Stimulated activated CD4-positive, alpha-beta T cell treated with anti-CD3 and anti-CD28 coated beads, TNF-alpha, amount 100 ng/mL, for 48 hours (primary cell): ENCODE data around the gene CABYR.

ENCODE experiments used
- DNase-seq, 3 donors: peaks; one replicate each; pipeline ENCODE4 v3.0.0-alpha.2; 2020; ENCODE audit warnings: low read depth in 3 of 3

CABYR gene

DNA sequence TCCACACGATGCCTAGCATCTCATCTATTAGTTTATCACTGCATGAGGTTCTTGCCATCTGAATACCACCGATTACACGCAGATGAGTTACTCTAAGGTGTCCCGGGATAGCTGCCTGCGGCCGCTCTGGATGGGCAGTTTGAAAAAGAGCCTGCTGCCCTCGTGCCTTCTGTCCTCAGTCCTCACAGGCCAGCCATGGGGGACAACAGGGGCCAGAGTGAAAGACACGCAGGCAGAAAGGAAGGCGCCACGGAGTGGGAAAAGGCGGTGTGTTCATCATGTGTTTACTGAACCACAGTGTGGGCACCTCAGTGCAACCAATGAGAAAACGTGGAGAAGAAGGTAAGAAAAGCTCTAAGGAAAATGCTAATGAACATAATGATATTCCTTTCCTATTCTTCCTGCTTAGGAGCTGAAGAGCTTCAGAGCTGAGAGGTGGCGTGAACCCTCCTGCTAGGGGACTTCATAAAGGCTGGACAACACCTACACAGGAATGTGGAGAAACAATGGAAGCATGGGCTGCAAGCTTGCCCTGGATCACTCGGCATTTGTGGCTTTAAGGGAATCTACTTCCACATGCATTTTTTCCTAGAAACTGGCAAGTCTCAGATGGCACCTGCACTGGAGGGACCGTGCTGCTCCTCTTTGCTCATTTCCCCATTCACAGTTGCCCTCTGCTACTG lies 50.9 kb downstream of the CABYR start:
- no peak for DNase-seq

- DNase-seq: no peak
Observed at GRCh38 chr18:24190590-24190989, 51.7 kb downstream of the CABYR start.

GRCh38 chr18:24195296-24196053 lies 56.6 kb downstream of the CABYR start:
- no peak for DNase-seq

- no peak for DNase-seq
Observed at GRCh38 chr18:24196764-24197163, 57.9 kb downstream of the CABYR start.

DNA sequence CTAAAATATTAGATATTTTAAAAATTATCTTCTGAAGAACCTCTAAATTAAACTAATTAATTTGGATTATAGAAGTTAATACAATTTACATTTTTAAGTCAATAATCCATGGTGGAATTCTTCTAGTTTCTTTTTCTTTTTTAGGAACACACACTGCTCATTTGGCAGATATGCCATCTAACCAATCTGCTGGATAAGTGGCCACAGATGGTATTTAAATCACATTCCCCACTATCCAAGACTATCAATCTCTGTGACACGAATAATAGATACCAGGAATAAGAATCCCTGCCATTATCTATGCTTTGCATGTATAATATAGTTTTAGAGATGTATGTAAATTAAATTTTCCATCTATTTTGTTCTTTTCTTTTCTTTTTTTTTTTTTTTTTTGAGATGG lies 58.5 kb downstream of the CABYR start:
- DNase-seq: no peak

DNA sequence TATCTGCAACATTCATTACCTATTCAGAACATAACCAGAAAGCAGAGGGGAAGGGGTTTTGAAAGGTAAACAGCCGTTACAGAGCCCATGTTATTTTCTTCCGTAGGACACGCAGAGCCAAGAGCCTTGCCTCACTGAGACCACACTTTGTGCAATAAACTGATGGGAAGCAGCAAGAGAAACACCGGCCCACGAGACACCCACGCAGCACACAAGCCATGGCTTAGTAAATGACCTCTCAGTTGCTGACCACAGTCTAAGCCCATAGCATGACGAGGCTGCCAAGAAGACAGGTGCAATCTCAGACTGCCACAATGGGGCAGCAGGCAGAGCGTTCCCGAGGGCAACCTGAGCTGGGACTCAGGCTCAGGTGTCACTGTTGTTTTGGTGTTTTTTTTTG lies 59.6 kb downstream of the CABYR start:
- DNase-seq: no peak

DNA sequence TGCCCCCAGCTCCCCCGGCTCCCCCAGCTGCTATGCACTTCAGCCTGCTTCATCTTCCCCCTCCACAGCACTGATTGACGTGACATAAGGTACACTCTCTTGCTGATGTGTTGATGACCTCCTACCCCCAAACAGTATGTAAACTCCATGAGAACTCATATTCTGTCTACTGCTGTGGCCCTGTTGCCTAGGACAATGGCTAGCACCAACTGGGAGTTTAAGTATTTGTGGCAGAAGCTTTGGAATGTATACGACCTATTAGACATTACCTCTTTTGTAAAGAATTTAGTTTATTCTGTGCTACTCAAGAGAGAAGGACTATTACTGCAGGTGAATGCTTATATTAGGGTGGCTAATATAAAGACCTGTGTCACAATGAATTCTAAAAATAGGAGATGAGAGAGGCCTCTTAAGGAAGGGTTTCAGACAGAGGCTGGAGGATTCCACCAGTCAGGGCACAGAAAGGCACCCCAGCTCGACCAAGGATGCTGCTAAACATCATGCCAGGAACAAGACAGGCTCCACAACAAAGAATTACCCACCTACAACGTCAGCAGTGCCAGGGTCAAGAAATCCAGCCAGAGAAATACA lies 60.6 kb downstream of the CABYR start:
- DNase-seq: no peak

DNA sequence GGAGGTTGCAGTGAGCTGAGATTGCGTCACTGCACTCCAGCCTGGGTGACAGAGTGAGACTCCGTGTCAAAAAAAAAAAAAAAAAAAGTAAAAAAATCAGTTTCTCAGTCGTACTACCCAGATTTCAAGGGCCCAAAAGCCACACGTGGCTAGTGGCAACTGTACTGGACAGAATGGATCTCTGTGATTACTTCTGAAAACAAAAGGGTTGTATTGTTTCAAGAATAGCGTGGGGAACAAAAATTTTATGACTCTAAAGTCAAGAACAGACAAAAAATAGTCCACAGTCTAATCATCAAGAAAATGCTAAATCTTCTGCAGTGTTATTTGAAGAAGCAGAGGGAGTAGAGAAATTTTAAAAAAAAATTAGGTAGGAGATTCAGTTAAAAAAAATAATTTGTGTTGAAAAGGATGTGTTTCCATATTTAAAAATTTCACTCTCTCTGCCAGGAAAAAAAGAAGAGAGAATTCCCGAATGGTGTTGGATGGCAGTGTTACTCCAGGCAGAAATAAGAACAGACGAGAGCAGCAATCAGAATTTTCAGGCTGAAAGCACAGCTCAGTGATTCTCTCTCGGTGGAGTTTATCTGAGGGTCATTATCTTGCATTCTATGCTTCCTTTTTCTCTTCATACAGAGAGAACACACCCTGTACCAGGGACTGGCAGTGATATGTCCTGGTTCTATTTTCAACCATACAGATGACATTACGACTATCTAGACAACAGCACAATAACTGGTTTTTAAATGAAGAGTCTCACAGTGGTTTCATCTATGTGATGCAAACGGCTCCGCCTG lies 61.8 kb downstream of the CABYR start:
- DNase-seq: no peak

DNA sequence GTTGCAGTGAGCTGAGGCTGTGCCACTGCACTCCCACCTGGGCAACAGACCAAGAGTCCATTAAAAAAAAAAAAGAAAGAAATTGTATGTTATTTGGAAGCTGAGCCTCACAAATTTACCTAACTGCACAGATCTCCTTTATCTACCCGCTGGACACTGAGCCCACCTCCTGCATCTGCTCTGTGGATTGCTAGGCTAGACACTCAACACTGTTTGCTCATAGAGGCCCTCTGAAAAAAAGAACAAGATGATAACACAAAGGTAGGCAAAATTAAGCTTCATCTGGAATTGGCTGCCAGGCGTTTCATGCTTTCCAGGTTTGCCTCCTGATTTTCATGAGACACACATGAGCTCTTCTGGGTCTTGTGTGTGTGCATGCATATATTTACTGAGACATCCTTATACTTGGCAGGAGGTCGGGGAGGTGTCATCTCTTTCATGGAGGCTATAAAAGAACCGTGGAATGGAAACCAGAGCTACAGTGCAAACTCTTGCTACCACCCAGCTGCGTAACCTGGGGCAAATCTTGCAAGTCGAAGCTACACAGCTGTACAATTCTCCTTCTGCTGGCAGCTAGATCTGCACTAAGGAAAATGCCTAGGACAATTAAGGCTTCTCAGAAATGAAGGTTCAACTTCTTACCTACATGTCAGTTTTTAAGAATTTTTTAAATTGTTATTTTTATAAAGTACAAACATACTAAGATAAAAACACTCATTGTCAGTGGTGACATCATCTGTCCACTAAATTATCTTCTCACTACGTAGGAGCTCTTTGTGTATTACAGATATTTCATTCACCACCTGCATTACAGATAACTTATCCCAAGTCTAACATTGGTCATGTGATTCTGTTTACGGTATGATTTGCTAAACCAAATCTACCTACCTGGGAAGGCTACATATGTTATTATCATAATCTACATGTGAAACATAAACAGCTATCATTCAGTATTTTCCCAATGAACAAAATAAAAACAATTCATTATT lies 63.1 kb downstream of the CABYR start:
- DNase-seq: no peak

- DNase-seq: no peak
Observed at GRCh38 chr18:24204904-24205303, 66.0 kb downstream of the CABYR start.

GRCh38 chr18:24208270-24209035 lies 69.6 kb downstream of the CABYR start:
- DNase-seq: no peak

DNA sequence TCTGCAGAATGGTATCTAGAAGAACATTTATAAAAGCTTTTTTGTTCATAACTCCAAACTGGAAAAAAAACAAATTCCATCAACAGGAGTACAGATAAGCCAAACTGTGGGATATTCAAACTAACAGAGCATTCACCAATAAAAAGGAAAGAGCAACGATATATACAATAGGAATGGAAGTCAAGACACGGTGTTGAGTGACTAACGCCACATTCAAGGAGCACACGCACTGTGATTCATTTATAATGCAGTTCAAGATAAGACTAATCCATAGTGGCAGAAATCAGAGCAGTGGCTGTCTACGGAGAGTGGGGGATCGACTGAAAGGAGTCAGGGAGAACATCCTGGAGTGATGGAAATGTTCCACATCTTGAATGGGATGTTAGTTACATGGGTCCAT lies 70.7 kb downstream of the CABYR start:
- DNase-seq: no peak
